ENCODE data around the gene TYROBP. TPM values are rescaled to one million over a fixed set of nuclear protein-coding genes. Genes with fewer than 3 reads are reported as not detected.
A peak's percentile ranks its signal among the peaks of the same experiment; 100 is the strongest.

TYROBP gene
- total and polyA plus RNA-seq, 9 donors = 16.5 to 22.5 (median 18.7) TPM

GRCh38 chr19:35890113-35890650 is 17.9 kb downstream of the TYROBP start:
- no peaks in the 10 kb centered on the region for H3K9me3 ChIP-seq (replicated peaks; ENCODE audit: control insufficient read depth, low read depth, low read length)
- no peak for DNase-seq
- no peak overlapping the region for H3K4me3 ChIP-seq (ENCODE audit: low read length)
- WGBS (ENCODE audit: insufficient coverage) = 82% methylated on average over 9 of the region's 13 CpGs
- H3K27me3 ChIP-seq (ENCODE audit: control insufficient read depth, insufficient read depth, low read length) = no peaks in the 10 kb centered on the region
- no peaks in the 10 kb centered on the region for H3K4me1 ChIP-seq (ENCODE audit: control insufficient read depth, insufficient read depth, low read length)
- peaks cover 14% of the 10 kb centered on the region for H3K36me3 ChIP-seq (ENCODE audit: control insufficient read depth, insufficient read depth, low read length)
- H3K27ac ChIP-seq (ENCODE audit: low read length) = no peak overlapping the region

- peaks cover 14% of the 10 kb centered on the region for H3K36me3 ChIP-seq (ENCODE audit: control insufficient read depth, insufficient read depth, low read length)
- H3K4me1 ChIP-seq (ENCODE audit: control insufficient read depth, insufficient read depth, low read length) = no peaks in the 10 kb centered on the region
- no peak overlapping the region for H3K27ac ChIP-seq (ENCODE audit: low read length)
- 90% methylated on average over 14 of the region's 18 CpGs for WGBS (ENCODE audit: insufficient coverage)
- no peaks in the 10 kb centered on the region for H3K9me3 ChIP-seq (replicated peaks; ENCODE audit: control insufficient read depth, low read depth, low read length)
- no peak for DNase-seq
- no peaks in the 10 kb centered on the region for H3K27me3 ChIP-seq (ENCODE audit: control insufficient read depth, insufficient read depth, low read length)
- no peak overlapping the region for H3K4me3 ChIP-seq (ENCODE audit: low read length)
Measured at GRCh38 chr19:35889370-35890112, 18.6 kb downstream of the TYROBP start.

GRCh38 chr19:35888398-35888797 is 19.7 kb downstream of the TYROBP start:
- peaks cover 14% of the 10 kb centered on the region for H3K36me3 ChIP-seq (ENCODE audit: control insufficient read depth, insufficient read depth, low read length)
- H3K27me3 ChIP-seq (ENCODE audit: control insufficient read depth, insufficient read depth, low read length) = no peaks in the 10 kb centered on the region
- no peak for DNase-seq
- no peak overlapping the region for H3K4me3 ChIP-seq (ENCODE audit: low read length)
- no peaks in the 10 kb centered on the region for H3K4me1 ChIP-seq (ENCODE audit: control insufficient read depth, insufficient read depth, low read length)
- H3K9me3 ChIP-seq (replicated peaks; ENCODE audit: control insufficient read depth, low read depth, low read length) = no peaks in the 10 kb centered on the region
- H3K27ac ChIP-seq (ENCODE audit: low read length) = no peak overlapping the region
- WGBS (ENCODE audit: insufficient coverage) = 87% methylated on average over 9 of the region's 9 CpGs

- WGBS (ENCODE audit: insufficient coverage) = 100% methylated on average over 1 of the region's 5 CpGs
- H3K27me3 ChIP-seq (ENCODE audit: control insufficient read depth, insufficient read depth, low read length) = no peaks in the 10 kb centered on the region
- peaks cover 14% of the 10 kb centered on the region for H3K36me3 ChIP-seq (ENCODE audit: control insufficient read depth, insufficient read depth, low read length)
- H3K4me1 ChIP-seq (ENCODE audit: control insufficient read depth, insufficient read depth, low read length) = no peaks in the 10 kb centered on the region
- H3K4me3 ChIP-seq (ENCODE audit: low read length) = no peak overlapping the region
- no peak overlapping the region for H3K27ac ChIP-seq (ENCODE audit: low read length)
- DNase-seq = no peak
- H3K9me3 ChIP-seq (replicated peaks; ENCODE audit: control insufficient read depth, low read depth, low read length) = no peaks in the 10 kb centered on the region
Measured at GRCh38 chr19:35887197-35887596, 20.9 kb downstream of the TYROBP start.

GRCh38 chr19:35885904-35886303 is 22.2 kb downstream of the TYROBP start:
- WGBS (ENCODE audit: insufficient coverage) = 96% methylated on average over 2 of the region's 8 CpGs
- no peak for DNase-seq
- H3K36me3 ChIP-seq (ENCODE audit: control insufficient read depth, insufficient read depth, low read length) = peaks cover 14% of the 10 kb centered on the region
- no peaks in the 10 kb centered on the region for H3K4me1 ChIP-seq (ENCODE audit: control insufficient read depth, insufficient read depth, low read length)
- no peaks in the 10 kb centered on the region for H3K9me3 ChIP-seq (replicated peaks; ENCODE audit: control insufficient read depth, low read depth, low read length)
- no peak overlapping the region for H3K4me3 ChIP-seq (ENCODE audit: low read length)
- no peak overlapping the region for H3K27ac ChIP-seq (ENCODE audit: low read length)
- no peaks in the 10 kb centered on the region for H3K27me3 ChIP-seq (ENCODE audit: control insufficient read depth, insufficient read depth, low read length)

- H3K9me3 ChIP-seq (replicated peaks; ENCODE audit: control insufficient read depth, low read depth, low read length) = no peaks in the 10 kb centered on the region
- no peaks in the 10 kb centered on the region for H3K4me1 ChIP-seq (ENCODE audit: control insufficient read depth, insufficient read depth, low read length)
- H3K27me3 ChIP-seq (ENCODE audit: control insufficient read depth, insufficient read depth, low read length) = no peaks in the 10 kb centered on the region
- H3K36me3 ChIP-seq (ENCODE audit: control insufficient read depth, insufficient read depth, low read length) = peaks cover 14% of the 10 kb centered on the region
- WGBS (ENCODE audit: insufficient coverage) = 92% methylated on average over 6 of the region's 6 CpGs
- H3K4me3 ChIP-seq (ENCODE audit: low read length) = no peak overlapping the region
- H3K27ac ChIP-seq (ENCODE audit: low read length) = no peak overlapping the region
- DNase-seq = no peak
Measured at GRCh38 chr19:35885225-35885738, 22.8 kb downstream of the TYROBP start.

- WGBS (ENCODE audit: insufficient coverage) = no CpG with 5 or more reads among the region's 2 CpGs
- no peaks in the 10 kb centered on the region for H3K9me3 ChIP-seq (replicated peaks; ENCODE audit: control insufficient read depth, low read depth, low read length)
- H3K4me1 ChIP-seq (ENCODE audit: control insufficient read depth, insufficient read depth, low read length) = peaks cover 4% of the 10 kb centered on the region
- no peak for DNase-seq
- no peak overlapping the region for H3K27ac ChIP-seq (ENCODE audit: low read length)
- peaks cover 5% of the 10 kb centered on the region for H3K36me3 ChIP-seq (ENCODE audit: control insufficient read depth, insufficient read depth, low read length)
- H3K4me3 ChIP-seq (ENCODE audit: low read length) = no peak overlapping the region
- H3K27me3 ChIP-seq (ENCODE audit: control insufficient read depth, insufficient read depth, low read length) = no peaks in the 10 kb centered on the region
Measured at GRCh38 chr19:35883882-35884281, 24.2 kb downstream of the TYROBP start.

- Histone ChIP-seq H3K27me3 (ENCODE audit: control insufficient read depth, insufficient read depth, low read length) (no peaks in the 10 kb centered on the region), H3K4me1 (ENCODE audit: control insufficient read depth, insufficient read depth, low read length) (peaks cover 4% of the 10 kb centered on the region), H3K4me3 (ENCODE audit: low read length) (no peak overlapping the region), H3K36me3 (ENCODE audit: control insufficient read depth, insufficient read depth, low read length) (no peaks in the 10 kb centered on the region), H3K9me3 (replicated peaks; ENCODE audit: control insufficient read depth, low read depth, low read length) (no peaks in the 10 kb centered on the region), H3K27ac (ENCODE audit: low read length) (no peak overlapping the region)
- DNase-seq = peak; percentile 93
- 20% methylated on average over 2 of the region's 8 CpGs for WGBS (ENCODE audit: insufficient coverage)
Measured at GRCh38 chr19:35882114-35882832, 25.8 kb downstream of the TYROBP start.

GRCh38 chr19:35879770-35880317 is 28.3 kb downstream of the TYROBP start:
- H3K4me1 ChIP-seq (ENCODE audit: control insufficient read depth, insufficient read depth, low read length) = peaks cover 4% of the 10 kb centered on the region
- H3K27me3 ChIP-seq (ENCODE audit: control insufficient read depth, insufficient read depth, low read length) = no peaks in the 10 kb centered on the region
- 0% methylated on average over 16 of the region's 28 CpGs for WGBS (ENCODE audit: insufficient coverage)
- H3K27ac ChIP-seq (ENCODE audit: low read length) = peak overlapping the region; percentile 35
- no peak overlapping the region for H3K4me3 ChIP-seq (ENCODE audit: low read length)
- no peaks in the 10 kb centered on the region for H3K9me3 ChIP-seq (replicated peaks; ENCODE audit: control insufficient read depth, low read depth, low read length)
- DNase-seq = peak; percentile 93
- H3K36me3 ChIP-seq (ENCODE audit: control insufficient read depth, insufficient read depth, low read length) = no peaks in the 10 kb centered on the region

- no peaks in the 10 kb centered on the region for H3K27me3 ChIP-seq (ENCODE audit: control insufficient read depth, insufficient read depth, low read length)
- DNase-seq = no peak
- peaks cover 4% of the 10 kb centered on the region for H3K4me1 ChIP-seq (ENCODE audit: control insufficient read depth, insufficient read depth, low read length)
- H3K9me3 ChIP-seq (replicated peaks; ENCODE audit: control insufficient read depth, low read depth, low read length) = no peaks in the 10 kb centered on the region
- H3K36me3 ChIP-seq (ENCODE audit: control insufficient read depth, insufficient read depth, low read length) = no peaks in the 10 kb centered on the region
- WGBS (ENCODE audit: insufficient coverage) = 28% methylated on average over 13 of the region's 23 CpGs
- H3K27ac ChIP-seq (ENCODE audit: low read length) = no peak overlapping the region
- H3K4me3 ChIP-seq (ENCODE audit: low read length) = no peak overlapping the region
Measured at GRCh38 chr19:35879068-35879467, 29.0 kb downstream of the TYROBP start.
